Measurements from ENCODE around the gene ACADVL. TPM values are rescaled to one million over a fixed set of nuclear protein-coding genes. Genes with fewer than 3 reads are reported as not detected.
A peak's percentile ranks its signal among the peaks of the same experiment; 100 is the strongest.

ACADVL gene
- total and polyA plus RNA-seq, 8 donors, result 285 to 654 (median 381) TPM

DNA sequence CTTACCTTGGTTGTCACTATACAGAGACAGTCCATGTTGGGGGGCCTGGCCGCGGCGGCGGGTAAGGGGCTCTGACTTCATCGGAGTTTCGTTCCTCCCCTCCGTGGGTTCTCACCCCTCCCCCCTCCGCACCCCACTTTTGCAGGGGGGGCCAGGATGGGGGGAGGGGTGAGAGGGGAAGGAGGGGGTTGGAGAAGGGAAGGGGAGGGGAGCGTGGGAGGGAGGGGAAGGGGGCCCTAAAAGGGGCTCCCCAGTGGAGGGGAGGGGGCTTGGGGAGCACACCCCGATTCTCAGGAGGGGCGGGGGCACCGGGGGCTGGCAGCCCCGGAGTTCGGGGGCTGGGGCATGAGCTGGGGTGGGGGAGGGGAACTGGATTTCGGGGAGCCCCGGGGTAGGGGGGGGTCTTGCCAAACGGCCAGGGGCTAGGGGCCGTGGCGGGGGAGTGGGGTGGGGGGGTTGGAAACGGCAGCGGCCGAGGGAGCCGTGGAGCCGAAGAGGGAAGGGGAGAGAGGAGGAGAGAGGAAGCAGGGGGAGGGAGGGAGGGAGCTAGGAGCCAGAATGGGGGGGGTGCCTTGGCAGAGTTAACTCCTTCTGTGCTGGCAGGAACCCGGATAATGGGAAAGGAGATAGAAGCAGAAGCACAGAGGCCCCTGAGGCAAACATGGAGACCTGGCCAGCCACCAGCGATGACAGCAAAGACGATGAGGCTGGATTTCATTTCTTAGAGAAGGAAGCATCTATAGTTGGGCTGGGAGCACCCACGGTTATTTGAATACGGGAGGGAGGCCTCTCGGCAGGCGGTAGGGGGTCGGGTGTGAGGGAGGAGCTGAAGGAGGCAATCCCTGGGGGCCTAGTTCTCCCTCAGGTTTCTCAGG lies 2.4 kb upstream of the ACADVL start:
- Histone ChIP-seq H3K27me3 (no peaks in the 10 kb centered on the region), H3K9me3 (no peaks in the 10 kb centered on the region), H3K4me1 (peaks cover 22 to 74% of the 10 kb centered on the region in 2 donors), H3K36me3 (peaks cover 0 to 17% of the 10 kb centered on the region in 2 donors), H3K4me3 (peak overlapping the region; percentile 36 to 49), H3K27ac (peak overlapping the region; percentile 33 to 43)
- ATAC-seq, result no peak
- intact Hi-C loops (cut with DNase I), result no loop called here
- TF ChIP-seq, protein P1, sequence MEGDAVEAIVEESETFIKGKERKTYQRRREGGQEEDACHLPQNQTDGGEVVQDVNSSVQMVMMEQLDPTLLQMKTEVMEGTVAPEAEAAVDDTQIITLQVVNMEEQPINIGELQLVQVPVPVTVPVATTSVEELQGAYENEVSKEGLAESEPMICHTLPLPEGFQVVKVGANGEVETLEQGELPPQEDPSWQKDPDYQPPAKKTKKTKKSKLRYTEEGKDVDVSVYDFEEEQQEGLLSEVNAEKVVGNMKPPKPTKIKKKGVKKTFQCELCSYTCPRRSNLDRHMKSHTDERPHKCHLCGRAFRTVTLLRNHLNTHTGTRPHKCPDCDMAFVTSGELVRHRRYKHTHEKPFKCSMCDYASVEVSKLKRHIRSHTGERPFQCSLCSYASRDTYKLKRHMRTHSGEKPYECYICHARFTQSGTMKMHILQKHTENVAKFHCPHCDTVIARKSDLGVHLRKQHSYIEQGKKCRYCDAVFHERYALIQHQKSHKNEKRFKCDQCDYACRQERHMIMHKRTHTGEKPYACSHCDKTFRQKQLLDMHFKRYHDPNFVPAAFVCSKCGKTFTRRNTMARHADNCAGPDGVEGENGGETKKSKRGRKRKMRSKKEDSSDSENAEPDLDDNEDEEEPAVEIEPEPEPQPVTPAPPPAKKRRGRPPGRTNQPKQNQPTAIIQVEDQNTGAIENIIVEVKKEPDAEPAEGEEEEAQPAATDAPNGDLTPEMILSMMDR (IDR thresholded peaks at IDR 0.05), result no peak
- DNase-seq, result peak in 3 of 4 donors; percentile 56 to 90 (median 72)

GRCh38 chr17:7218166-7218565 lies 1.6 kb upstream of the ACADVL start:
- Histone ChIP-seq H3K9me3 (no peaks in the 10 kb centered on the region), H3K27ac (peak overlapping the region in 1 of 2 donors; percentile 33), H3K27me3 (no peaks in the 10 kb centered on the region), H3K4me1 (peaks cover 22 to 74% of the 10 kb centered on the region in 2 donors), H3K36me3 (peaks cover 0 to 25% of the 10 kb centered on the region in 2 donors), H3K4me3 (no peak overlapping the region)
- intact Hi-C loops (cut with DNase I), result no loop called here
- ATAC-seq (no peak), DNase-seq (no peak)
- TF ChIP-seq, protein P1 (IDR thresholded peaks at IDR 0.05), result no peak

DNA sequence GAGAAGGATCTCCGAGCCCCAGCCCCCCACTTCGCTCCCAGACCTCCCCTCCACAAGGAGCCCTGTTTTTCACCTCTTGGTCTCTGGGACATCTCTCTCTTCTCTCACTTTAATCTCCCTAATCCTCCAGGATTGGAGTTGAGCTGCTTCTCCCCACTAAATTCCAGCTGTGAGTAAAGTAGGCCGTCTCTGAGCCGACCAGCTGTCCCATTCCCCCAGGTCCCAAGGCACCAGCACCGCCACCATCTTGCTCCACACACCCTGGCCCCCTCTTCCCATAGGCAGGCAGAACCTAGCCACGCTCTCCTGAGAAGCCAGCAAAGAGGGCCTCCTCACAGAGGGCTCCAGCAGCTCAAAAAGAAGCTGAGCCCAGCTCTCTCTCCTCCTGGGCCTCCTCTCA lies 980 bp upstream of the ACADVL start:
- Histone ChIP-seq H3K36me3 (peaks cover 0 to 31% of the 10 kb centered on the region in 2 donors), H3K9me3 (no peaks in the 10 kb centered on the region), H3K4me1 (peaks cover 22 to 72% of the 10 kb centered on the region in 2 donors), H3K27ac (peak overlapping the region in 1 of 2 donors; percentile 88), H3K4me3 (no peak overlapping the region), H3K27me3 (no peaks in the 10 kb centered on the region)
- intact Hi-C loops (cut with DNase I), result no loop called here
- DNase-seq, result no peak
- ATAC-seq, result no peak
- TF ChIP-seq, protein P1 (IDR thresholded peaks at IDR 0.05), result no peak

DNA sequence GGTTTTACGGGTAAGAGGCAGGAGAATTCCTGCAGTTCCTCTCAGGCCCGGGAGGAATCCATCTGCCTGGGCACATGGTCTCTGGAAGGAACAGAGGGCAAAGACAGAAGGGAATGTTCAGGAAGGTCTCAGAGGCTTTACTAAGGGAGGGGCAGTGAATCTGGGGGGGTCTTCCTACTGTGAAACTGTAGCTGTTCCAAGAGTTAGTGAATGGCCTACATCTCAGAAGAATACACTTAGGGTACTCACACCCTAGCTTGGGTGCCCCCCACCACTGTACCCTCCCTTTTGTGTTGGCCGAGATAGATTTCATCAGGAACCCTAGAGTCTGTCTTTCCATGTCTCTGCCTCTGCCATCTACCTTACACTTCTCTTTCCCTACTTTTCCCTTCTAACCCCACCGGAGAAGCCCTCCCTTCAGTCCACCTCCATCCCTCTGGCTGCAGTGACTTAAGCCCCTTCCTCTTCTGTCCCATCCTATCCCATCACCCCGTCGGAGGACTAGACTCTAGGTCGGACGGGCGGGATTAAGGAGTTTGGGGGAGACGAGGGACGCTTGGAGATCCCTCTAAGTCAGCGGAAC lies 418 bp upstream of the ACADVL start:
- H3K36me3 ChIP-seq, result peaks cover 0 to 37% of the 10 kb centered on the region in 2 donors
- no peaks in the 10 kb centered on the region for H3K9me3 ChIP-seq
- intact Hi-C loops (cut with DNase I), result no loop called here
- H3K4me1 ChIP-seq, result peaks cover 22 to 66% of the 10 kb centered on the region in 2 donors
- H3K27me3 ChIP-seq, result no peaks in the 10 kb centered on the region
- peak overlapping the region; percentile 88 to 98 for H3K27ac ChIP-seq
- no peak for DNase-seq
- peak overlapping the region; percentile 65 to 87 for H3K4me3 ChIP-seq
- ATAC-seq, result no peak
- TF ChIP-seq, protein P1 (IDR thresholded peaks at IDR 0.05), result no peak
